Ishikawa (cell line): ENCODE data around the gene TTLL1.

Experiments used
- CEBPB ChIP-seq: IDR thresholded peaks from 2 replicates; pipeline ENCODE4 v1.6.1; 2012
- CREB1 ChIP-seq: IDR thresholded peaks from 2 replicates; pipeline ENCODE4 v1.6.1; 2012; ENCODE audit warnings: low read depth
- EGR1 ChIP-seq: IDR thresholded peaks from 2 replicates; pipeline ENCODE4 v1.6.1; 2012
- EP300 ChIP-seq: IDR thresholded peaks from 2 replicates; pipeline ENCODE4 v1.6.1; 2012; ENCODE audit warnings: borderline replicate concordance
- FOXM1 ChIP-seq: IDR thresholded peaks from 2 replicates; pipeline ENCODE4 v1.6.1; 2012; ENCODE audit warnings: low read depth, borderline replicate concordance
- NFIC ChIP-seq: IDR thresholded peaks from 2 replicates; pipeline ENCODE4 v1.6.1; 2012
- RAD21 ChIP-seq: IDR thresholded peaks from 2 replicates; pipeline ENCODE4 v1.6.1; 2012; ENCODE audit warnings: low read depth
- TAF1 ChIP-seq: IDR thresholded peaks from 2 replicates; pipeline ENCODE4 v1.6.1; 2012; ENCODE audit warnings: low read depth, mild to moderate bottlenecking
- TCF12 ChIP-seq: IDR thresholded peaks from 2 replicates; pipeline ENCODE4 v1.6.1; 2012; ENCODE audit warnings: low read depth
- TEAD4 ChIP-seq: IDR thresholded peaks from 2 replicates; pipeline ENCODE4 v1.6.1; 2012
- USF1 ChIP-seq: IDR thresholded peaks from 2 replicates; pipeline ENCODE4 v1.6.1; 2012
- YY1 ChIP-seq: IDR thresholded peaks from 2 replicates; pipeline ENCODE4 v1.6.1; 2012; ENCODE audit warnings: low read depth
- ZBTB7A ChIP-seq: IDR thresholded peaks from 2 replicates; pipeline ENCODE4 v1.6.1; 2012; ENCODE audit warnings: low read depth
- TF ChIP-seq, protein P1 (sequence below): IDR thresholded peaks from 2 replicates; pipeline ENCODE4 v1.6.1; 2012
- TF ChIP-seq, protein P2 (sequence below): IDR thresholded peaks from 2 replicates; pipeline ENCODE4 v1.6.1; 2012; ENCODE audit warnings: low read depth, mild to moderate bottlenecking

Gene TTLL1

GRCh38 chr22:42994276-42994916 lies 94.8 kb downstream of the TTLL1 start:
- TF ChIP-seq CEBPB (no peak), TEAD4 (no peak)

GRCh38 chr22:42993651-42994275 lies 95.4 kb downstream of the TTLL1 start:
- TF ChIP-seq TEAD4 (no peak), CEBPB (no peak), TAF1 (no peak), YY1 (no peak), NFIC (no peak), RAD21 (no peak), FOXM1 (no peak), CREB1 (no peak), TCF12 (no peak)

DNA sequence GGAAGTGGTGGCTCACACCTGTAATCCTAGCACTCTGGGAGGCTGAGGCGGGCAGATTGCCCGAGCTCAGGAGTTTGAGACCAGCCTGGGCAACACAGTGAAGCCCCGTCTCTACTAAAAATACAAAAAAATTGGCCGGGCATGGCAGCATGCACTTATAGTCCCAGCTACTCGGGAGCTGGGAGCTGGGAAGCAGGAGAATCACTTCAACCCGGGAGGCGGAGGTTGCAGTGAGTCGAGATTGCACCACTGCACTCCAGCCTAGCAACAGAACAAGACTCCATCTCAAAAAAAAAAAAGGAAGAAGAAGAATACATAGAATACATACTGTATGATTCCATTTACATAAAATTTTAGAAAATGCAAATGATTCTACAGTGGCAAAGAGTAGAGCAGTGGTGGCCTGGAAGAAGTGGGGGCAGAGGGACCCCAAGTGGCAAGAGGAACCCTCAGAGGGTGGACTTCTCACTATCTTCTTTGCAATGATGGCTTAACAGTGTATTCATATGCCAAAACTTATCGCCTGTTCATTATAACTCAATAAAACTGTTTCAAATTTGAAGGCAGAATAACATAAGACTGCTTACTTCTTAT lies 96.2 kb downstream of the TTLL1 start:
- TF ChIP-seq TEAD4 (no peak), RAD21 (no peak), TAF1 (no peak), ZBTB7A (no peak), EP300 (no peak), TCF12 (no peak), USF1 (no peak), NFIC (no peak), EGR1 (no peak), YY1 (no peak), FOXM1 (no peak), CREB1 (no peak)
- TF ChIP-seq, protein P1, sequence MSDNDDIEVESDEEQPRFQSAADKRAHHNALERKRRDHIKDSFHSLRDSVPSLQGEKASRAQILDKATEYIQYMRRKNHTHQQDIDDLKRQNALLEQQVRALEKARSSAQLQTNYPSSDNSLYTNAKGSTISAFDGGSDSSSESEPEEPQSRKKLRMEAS: no peak
- TF ChIP-seq, protein P2, sequence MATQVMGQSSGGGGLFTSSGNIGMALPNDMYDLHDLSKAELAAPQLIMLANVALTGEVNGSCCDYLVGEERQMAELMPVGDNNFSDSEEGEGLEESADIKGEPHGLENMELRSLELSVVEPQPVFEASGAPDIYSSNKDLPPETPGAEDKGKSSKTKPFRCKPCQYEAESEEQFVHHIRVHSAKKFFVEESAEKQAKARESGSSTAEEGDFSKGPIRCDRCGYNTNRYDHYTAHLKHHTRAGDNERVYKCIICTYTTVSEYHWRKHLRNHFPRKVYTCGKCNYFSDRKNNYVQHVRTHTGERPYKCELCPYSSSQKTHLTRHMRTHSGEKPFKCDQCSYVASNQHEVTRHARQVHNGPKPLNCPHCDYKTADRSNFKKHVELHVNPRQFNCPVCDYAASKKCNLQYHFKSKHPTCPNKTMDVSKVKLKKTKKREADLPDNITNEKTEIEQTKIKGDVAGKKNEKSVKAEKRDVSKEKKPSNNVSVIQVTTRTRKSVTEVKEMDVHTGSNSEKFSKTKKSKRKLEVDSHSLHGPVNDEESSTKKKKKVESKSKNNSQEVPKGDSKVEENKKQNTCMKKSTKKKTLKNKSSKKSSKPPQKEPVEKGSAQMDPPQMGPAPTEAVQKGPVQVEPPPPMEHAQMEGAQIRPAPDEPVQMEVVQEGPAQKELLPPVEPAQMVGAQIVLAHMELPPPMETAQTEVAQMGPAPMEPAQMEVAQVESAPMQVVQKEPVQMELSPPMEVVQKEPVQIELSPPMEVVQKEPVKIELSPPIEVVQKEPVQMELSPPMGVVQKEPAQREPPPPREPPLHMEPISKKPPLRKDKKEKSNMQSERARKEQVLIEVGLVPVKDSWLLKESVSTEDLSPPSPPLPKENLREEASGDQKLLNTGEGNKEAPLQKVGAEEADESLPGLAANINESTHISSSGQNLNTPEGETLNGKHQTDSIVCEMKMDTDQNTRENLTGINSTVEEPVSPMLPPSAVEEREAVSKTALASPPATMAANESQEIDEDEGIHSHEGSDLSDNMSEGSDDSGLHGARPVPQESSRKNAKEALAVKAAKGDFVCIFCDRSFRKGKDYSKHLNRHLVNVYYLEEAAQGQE: no peak

DNA sequence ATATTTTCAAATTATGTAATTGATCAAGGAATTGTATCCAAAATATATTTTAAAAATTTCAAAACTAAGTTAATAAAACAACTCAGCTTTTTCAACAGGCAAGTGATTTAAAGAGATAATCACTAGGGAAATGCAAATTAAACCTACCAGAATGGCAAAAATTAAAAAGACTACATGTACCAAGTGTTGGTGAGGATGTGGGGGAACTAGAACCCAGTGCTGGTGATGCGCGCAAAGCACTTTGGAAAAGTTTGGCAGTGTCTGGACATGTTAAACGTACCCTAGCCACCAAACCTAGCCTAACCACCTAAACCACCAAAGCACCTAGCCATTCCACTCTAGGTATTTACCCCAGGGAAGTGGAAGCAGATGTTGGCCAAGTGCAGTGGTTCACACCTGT lies 97.1 kb downstream of the TTLL1 start:
- TF ChIP-seq EP300: no peak
- TF ChIP-seq EGR1: no peak
- TF ChIP-seq, protein P1: no peak
- no peak for TF ChIP-seq TCF12
- no peak for TF ChIP-seq CEBPB
- TF ChIP-seq, protein P2: no peak
- no peak for TF ChIP-seq TAF1
- TF ChIP-seq NFIC: no peak
- TF ChIP-seq ZBTB7A: no peak
- TF ChIP-seq RAD21: no peak
- no peak for TF ChIP-seq USF1
- no peak for TF ChIP-seq YY1
- no peak for TF ChIP-seq TEAD4
- no peak for TF ChIP-seq FOXM1
- no peak for TF ChIP-seq CREB1

- no peak for TF ChIP-seq CREB1
- TF ChIP-seq USF1: no peak
- TF ChIP-seq YY1: no peak
Measured at GRCh38 chr22:42991010-42991651, 98.1 kb downstream of the TTLL1 start.
